Measurements from ENCODE around the gene BRAF.
"Not testable (repeated sequence)": the region's sequence is repeated elsewhere in the genome, so short reads cannot be mapped to it uniquely, and the experiment has no call there.

BRAF gene

DNA sequence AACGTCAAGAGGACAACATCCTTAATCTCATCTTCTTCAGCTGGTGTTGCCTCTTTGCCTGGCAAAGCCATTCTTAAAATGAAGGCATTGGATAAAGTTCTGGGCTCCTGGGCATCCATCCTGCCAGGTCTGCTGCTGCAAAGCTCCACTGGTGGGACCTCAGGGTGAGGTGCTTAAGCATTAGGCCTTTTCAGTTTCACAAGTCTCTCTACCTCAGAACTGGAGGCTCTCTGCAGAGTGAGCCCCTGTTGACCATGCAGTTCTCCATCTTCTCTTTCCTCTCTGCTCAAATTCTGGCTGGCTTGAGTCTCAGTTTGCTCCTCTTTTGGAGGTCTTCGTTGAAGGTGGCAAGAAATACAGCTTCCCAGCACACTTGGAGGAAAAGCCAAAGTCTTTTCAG lies 42.7 kb upstream of the BRAF start:
- no peaks in the 10 kb centered on the region for H3K79me2 ChIP-seq (ENCODE audit: insufficient read depth, low read length)
- H2AFZ ChIP-seq (ENCODE audit: low read length), result no peak overlapping the region
- H4K20me1 ChIP-seq (ENCODE audit: insufficient read depth, low read length), result no peaks in the 10 kb centered on the region
- H3K9me3 ChIP-seq (ENCODE audit: low read length), result peaks cover 3% of the 10 kb centered on the region; the same call in 1 of the 2 replicates
- no peak overlapping the region for H3K4me2 ChIP-seq (ENCODE audit: low read length)
- H3F3A ChIP-seq (ENCODE audit: insufficient read depth, low read length), result no peaks in the 10 kb centered on the region
- no peaks in the 10 kb centered on the region for H3K27me3 ChIP-seq (ENCODE audit: insufficient read depth, low read length)
- H3K9me2 ChIP-seq (ENCODE audit: low read depth, low read length), result peaks cover 3% of the 10 kb centered on the region; the same call in 1 of the 2 replicates
- H3K4me1 ChIP-seq (ENCODE audit: insufficient read depth, low read length, severe bottlenecking), result no peaks in the 10 kb centered on the region
- no peak overlapping the region for H3K4me3 ChIP-seq (ENCODE audit: low read depth, low read length, poor library complexity, severe bottlenecking)
- H3K27ac ChIP-seq (ENCODE audit: low read depth, low read length, poor library complexity, severe bottlenecking), result no peak overlapping the region
- TF ChIP-seq EZH2 (IDR thresholded peaks at IDR 0.05; ENCODE audit: borderline replicate concordance, low read length) (no peak), CTCF (IDR thresholded peaks at IDR 0.05; ENCODE audit: low read length) (no peak)
- no peak overlapping the region for H3K9ac ChIP-seq (ENCODE audit: low read length)
- no peaks in the 10 kb centered on the region for H3K36me3 ChIP-seq (ENCODE audit: insufficient read depth, low read length)

DNA sequence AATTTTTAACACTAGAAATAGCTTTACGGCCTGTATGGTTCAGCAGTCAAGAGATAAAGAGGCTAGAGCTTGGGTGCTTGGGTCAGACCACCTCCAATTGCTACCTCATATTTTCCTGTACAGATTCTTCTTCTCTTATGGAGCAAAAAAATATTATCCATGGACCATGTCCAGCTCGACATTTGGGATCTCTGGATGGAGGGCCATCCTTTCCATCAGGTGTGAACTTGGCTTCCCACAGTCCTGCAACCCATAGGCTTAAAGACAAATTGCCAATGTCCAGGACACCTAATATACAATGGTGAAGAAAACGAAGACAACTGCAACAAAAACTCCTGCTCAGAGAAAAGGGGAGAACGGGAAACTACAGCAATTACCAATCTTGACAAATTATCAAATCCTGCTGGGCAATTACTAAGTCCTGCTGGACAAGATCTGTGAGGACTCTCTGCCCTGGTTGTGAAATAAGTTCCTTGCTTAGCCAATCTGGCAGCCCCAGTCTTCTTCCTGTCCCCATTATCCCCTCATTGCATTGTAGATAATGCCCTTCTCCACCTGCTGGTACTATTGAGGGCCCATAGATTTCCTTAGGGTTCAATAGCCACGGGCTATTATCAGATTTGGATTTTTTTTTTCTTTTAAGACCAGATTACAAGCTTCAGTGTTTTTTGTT lies 42.0 kb upstream of the BRAF start:
- Histone ChIP-seq H3K36me3 (ENCODE audit: insufficient read depth, low read length) (no peaks in the 10 kb centered on the region), H3K9ac (ENCODE audit: low read length) (no peak overlapping the region), H3K9me2 (ENCODE audit: low read depth, low read length) (peaks cover 3% of the 10 kb centered on the region; the same call in 1 of the 2 replicates), H3K4me3 (ENCODE audit: low read depth, low read length, poor library complexity, severe bottlenecking) (no peak overlapping the region), H3K9me3 (ENCODE audit: low read length) (peaks cover 4% of the 10 kb centered on the region; the same call in 1 of the 2 replicates), H4K20me1 (ENCODE audit: insufficient read depth, low read length) (no peaks in the 10 kb centered on the region), H3K27ac (ENCODE audit: low read depth, low read length, poor library complexity, severe bottlenecking) (no peak overlapping the region), H3K4me1 (ENCODE audit: insufficient read depth, low read length, severe bottlenecking) (no peaks in the 10 kb centered on the region), H3K27me3 (ENCODE audit: insufficient read depth, low read length) (no peaks in the 10 kb centered on the region), H3K79me2 (ENCODE audit: insufficient read depth, low read length) (no peaks in the 10 kb centered on the region), H3F3A (ENCODE audit: insufficient read depth, low read length) (no peaks in the 10 kb centered on the region), H3K4me2 (ENCODE audit: low read length) (no peak overlapping the region), H2AFZ (ENCODE audit: low read length) (no peak overlapping the region)
- no peak for TF ChIP-seq CTCF (IDR thresholded peaks at IDR 0.05; ENCODE audit: low read length)
- no peak for TF ChIP-seq EZH2 (IDR thresholded peaks at IDR 0.05; ENCODE audit: borderline replicate concordance, low read length)

DNA sequence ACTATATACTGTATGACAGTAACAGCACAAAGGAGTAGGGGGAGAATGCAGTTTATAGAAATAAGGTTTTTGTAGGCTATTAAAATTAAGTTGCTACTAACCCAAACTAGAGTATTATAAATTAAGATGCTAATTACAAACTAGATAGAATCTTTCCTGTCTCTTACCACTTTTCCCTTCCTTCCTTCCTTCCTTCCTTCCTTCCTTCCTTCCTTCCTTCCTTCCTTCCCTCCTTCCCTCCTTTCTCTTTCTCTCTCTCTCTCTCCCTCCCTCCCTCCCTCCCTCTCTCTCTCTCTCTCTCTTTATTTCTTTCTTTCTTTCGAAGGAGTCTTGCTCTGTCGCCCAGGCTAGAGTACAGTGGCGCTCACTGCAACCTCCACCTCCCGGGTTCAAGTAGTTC lies 36.4 kb upstream of the BRAF start:
- H3K9me3 ChIP-seq (ENCODE audit: low read length), result peaks cover 4% of the 10 kb centered on the region; the same call in 1 of the 2 replicates
- no peaks in the 10 kb centered on the region for H4K20me1 ChIP-seq (ENCODE audit: insufficient read depth, low read length)
- no peak overlapping the region for H3K4me3 ChIP-seq (ENCODE audit: low read depth, low read length, poor library complexity, severe bottlenecking)
- H3K4me1 ChIP-seq (ENCODE audit: insufficient read depth, low read length, severe bottlenecking), result no peaks in the 10 kb centered on the region
- no peak overlapping the region for H3K9ac ChIP-seq (ENCODE audit: low read length)
- H3K27me3 ChIP-seq (ENCODE audit: insufficient read depth, low read length), result no peaks in the 10 kb centered on the region
- H3K79me2 ChIP-seq (ENCODE audit: insufficient read depth, low read length), result no peaks in the 10 kb centered on the region
- TF ChIP-seq EZH2 (IDR thresholded peaks at IDR 0.05; ENCODE audit: borderline replicate concordance, low read length), result no peak
- TF ChIP-seq CTCF (IDR thresholded peaks at IDR 0.05; ENCODE audit: low read length), result no peak
- no peak overlapping the region for H2AFZ ChIP-seq (ENCODE audit: low read length)
- no peaks in the 10 kb centered on the region for H3K36me3 ChIP-seq (ENCODE audit: insufficient read depth, low read length)
- no peaks in the 10 kb centered on the region for H3K9me2 ChIP-seq (ENCODE audit: low read depth, low read length)
- no peak overlapping the region for H3K4me2 ChIP-seq (ENCODE audit: low read length)
- H3K27ac ChIP-seq (ENCODE audit: low read depth, low read length, poor library complexity, severe bottlenecking), result no peak overlapping the region
- H3F3A ChIP-seq (ENCODE audit: insufficient read depth, low read length), result no peaks in the 10 kb centered on the region

DNA sequence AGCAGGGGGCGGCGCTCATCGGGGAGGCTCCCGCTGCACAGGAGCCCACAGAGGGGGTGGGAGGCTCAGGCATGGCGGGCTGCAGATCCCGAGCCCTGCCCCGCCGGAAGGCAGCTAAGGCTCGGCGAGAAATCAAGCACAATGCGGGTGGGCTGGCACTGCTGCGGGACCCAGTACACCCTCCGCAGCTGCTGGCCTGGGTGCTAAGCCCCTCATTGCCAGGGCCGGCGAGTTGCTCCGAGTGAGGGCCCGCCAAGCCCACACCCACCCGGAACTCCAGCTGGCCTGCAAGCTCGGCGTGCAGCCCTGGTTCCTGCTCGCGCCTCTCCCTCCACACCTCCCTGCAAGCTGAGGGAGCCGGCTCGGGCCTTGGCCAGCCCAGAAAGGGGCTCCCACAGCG lies 32.3 kb upstream of the BRAF start:
- not testable (repeated sequence) for H3K9ac ChIP-seq (ENCODE audit: low read length); H3K4me3 ChIP-seq (ENCODE audit: low read depth, low read length, poor library complexity, severe bottlenecking); H3K27ac ChIP-seq (ENCODE audit: low read depth, low read length, poor library complexity, severe bottlenecking); H4K20me1 ChIP-seq (ENCODE audit: insufficient read depth, low read length); H3K9me2 ChIP-seq (ENCODE audit: low read depth, low read length); H3K36me3 ChIP-seq (ENCODE audit: insufficient read depth, low read length); H3K9me3 ChIP-seq (ENCODE audit: low read length); H3K27me3 ChIP-seq (ENCODE audit: insufficient read depth, low read length); H3F3A ChIP-seq (ENCODE audit: insufficient read depth, low read length); H3K4me1 ChIP-seq (ENCODE audit: insufficient read depth, low read length, severe bottlenecking); H3K79me2 ChIP-seq (ENCODE audit: insufficient read depth, low read length); H3K4me2 ChIP-seq (ENCODE audit: low read length); H2AFZ ChIP-seq (ENCODE audit: low read length)

All from OCI-LY1 (cell line).